Activated CD4-positive, alpha-beta memory T cell treated with anti-CD3 and anti-CD28 coated beads, Interleukin-2, amount 10 ng/mL, durations not matched to agents 7 days and 5 days (primary cell): ENCODE data around the gene ATXN7L1. TPM values are rescaled to one million over a fixed set of nuclear protein-coding genes. Genes with fewer than 3 reads are reported as not detected.

Source experiments
- CTCF ChIA-PET: fragments of 350-600 bp; sonication (Branson Sonifier 250); formaldehyde crosslinking; loops from one replicate; lab custom pipeline; 2021; ENCODE audit warnings: antibody characterized with exemption, inconsistent platforms; lab: Charles Lee
- POLR2A ChIA-PET: fragments of 350-600 bp; sonication (Branson Sonifier 250); formaldehyde crosslinking; loops from one replicate; lab custom pipeline; 2021; ENCODE audit warnings: antibody characterized with exemption; lab: Charles Lee
- DNase-seq: peaks from one replicate; pipeline ENCODE4 v3.0.0-alpha.2; 2020
- H3K27ac Mint-ChIP-seq: one replicate; pipeline ENCODE4 v1.8.0; 2021; ENCODE audit warnings: mild to moderate bottlenecking, mixed read lengths
- H3K27me3 Mint-ChIP-seq: one replicate; pipeline ENCODE4 v1.8.0; 2021; ENCODE audit warnings: mixed read lengths
- H3K36me3 Mint-ChIP-seq: one replicate; pipeline ENCODE4 v1.8.0; 2021; ENCODE audit warnings: low read depth, mixed read lengths
- H3K4me1 Mint-ChIP-seq: one replicate; pipeline ENCODE4 v1.8.0; 2021; ENCODE audit warnings: mixed read lengths
- H3K4me3 Mint-ChIP-seq: one replicate; pipeline ENCODE4 v1.8.0; 2021; ENCODE audit warnings: mild to moderate bottlenecking, mixed read lengths
- H3K9me3 Mint-ChIP-seq: one replicate; pipeline ENCODE4 v1.8.0; 2021; ENCODE audit warnings: mixed read lengths
- total RNA-seq, 2 experiments: library from RNA; stranded (reverse); gene quantifications; one replicate each; pipeline ENCODE4 v1.2.3, GENCODE V29; 2021

Gene ATXN7L1
- total RNA-seq, 2 experiments from 2014 or later, result 27.1 to 28.1 TPM

- Mint-ChIP-seq H3K27ac (no peak overlapping the region), H3K4me3 (no peak overlapping the region), H3K27me3 (no peaks in the 10 kb centered on the region), H3K4me1 (peaks cover 8% of the 10 kb centered on the region), H3K36me3 (no peaks in the 10 kb centered on the region), H3K9me3 (peaks cover 10% of the 10 kb centered on the region)
- ChIA-PET CTCF (no interaction called here), POLR2A (no interaction called here)
- DNase-seq, result no peak
Measured at GRCh38 chr7:105580022-105580740, 296.2 kb downstream of the ATXN7L1 start.

DNA sequence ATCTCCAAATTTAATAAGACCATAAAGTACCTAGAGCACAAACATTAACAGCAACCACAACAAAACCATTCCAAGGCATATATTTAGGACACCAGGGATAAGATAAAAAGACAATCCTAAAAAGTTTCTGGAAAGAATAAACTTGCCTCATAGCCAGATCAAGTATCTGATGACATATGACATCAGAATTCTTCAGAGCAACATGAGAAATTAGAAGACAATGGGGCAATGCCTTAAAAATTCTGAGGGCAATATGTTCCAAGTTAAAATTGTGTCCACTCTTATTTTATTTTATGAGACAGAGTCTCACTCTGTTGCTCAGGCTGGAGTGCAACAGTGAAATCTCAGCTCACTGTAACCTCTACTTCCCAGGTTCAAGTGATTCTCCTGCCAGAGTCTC is 297.9 kb downstream of the ATXN7L1 start:
- Mint-ChIP-seq H3K4me3 (no peak overlapping the region), H3K36me3 (no peaks in the 10 kb centered on the region), H3K27ac (no peak overlapping the region), H3K4me1 (peaks cover 8% of the 10 kb centered on the region), H3K27me3 (no peaks in the 10 kb centered on the region), H3K9me3 (peaks cover 4% of the 10 kb centered on the region)
- no peak for DNase-seq
- CTCF ChIA-PET, result no interaction called here
- POLR2A ChIA-PET, result no interaction called here

DNA sequence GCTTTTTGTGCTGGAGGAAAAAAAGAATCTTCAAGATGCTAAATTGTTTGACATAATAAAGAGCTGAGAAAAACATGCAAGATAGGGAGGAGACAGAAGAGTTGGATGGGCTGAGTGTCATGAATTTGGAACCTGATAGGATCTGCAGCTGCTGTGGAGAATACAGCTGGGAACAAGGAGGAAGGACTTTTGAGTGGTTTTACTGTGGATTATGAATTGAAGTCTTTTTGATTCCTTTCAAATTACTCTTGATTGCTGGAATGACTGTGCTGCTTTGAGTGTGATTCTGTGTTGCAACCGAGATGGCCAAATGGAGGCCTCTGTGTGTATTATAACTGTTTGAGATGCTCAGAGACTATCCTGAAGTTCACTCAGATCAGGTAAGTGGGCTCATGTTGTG is 299.1 kb downstream of the ATXN7L1 start:
- Mint-ChIP-seq H3K27me3 (no peaks in the 10 kb centered on the region), H3K27ac (no peak overlapping the region), H3K36me3 (no peaks in the 10 kb centered on the region), H3K4me1 (peaks cover 7% of the 10 kb centered on the region), H3K9me3 (peaks cover 2% of the 10 kb centered on the region), H3K4me3 (no peak overlapping the region)
- ChIA-PET POLR2A (no interaction called here), CTCF (interaction anchor here (1.6 kb wide), 1 partner anchor 12 kb away, joined by 5 read pairs; no protein-coding TSS in a partner anchor)
- DNase-seq, result no peak

GRCh38 chr7:105571891-105572290 is 304.5 kb downstream of the ATXN7L1 start:
- ChIA-PET POLR2A (interaction anchor here (0.8 kb wide), 1 partner anchor 17 kb away, joined by 3 read pairs; no protein-coding TSS in a partner anchor), CTCF (interaction anchor here (1.6 kb wide), 1 partner anchor 17 kb away, joined by 6 read pairs; no protein-coding TSS in a partner anchor)
- no peak for DNase-seq
- Mint-ChIP-seq H3K27me3 (no peaks in the 10 kb centered on the region), H3K9me3 (peaks cover 2% of the 10 kb centered on the region), H3K4me3 (no peak overlapping the region), H3K4me1 (no peaks in the 10 kb centered on the region), H3K27ac (no peak overlapping the region), H3K36me3 (peaks cover 10% of the 10 kb centered on the region)

DNA sequence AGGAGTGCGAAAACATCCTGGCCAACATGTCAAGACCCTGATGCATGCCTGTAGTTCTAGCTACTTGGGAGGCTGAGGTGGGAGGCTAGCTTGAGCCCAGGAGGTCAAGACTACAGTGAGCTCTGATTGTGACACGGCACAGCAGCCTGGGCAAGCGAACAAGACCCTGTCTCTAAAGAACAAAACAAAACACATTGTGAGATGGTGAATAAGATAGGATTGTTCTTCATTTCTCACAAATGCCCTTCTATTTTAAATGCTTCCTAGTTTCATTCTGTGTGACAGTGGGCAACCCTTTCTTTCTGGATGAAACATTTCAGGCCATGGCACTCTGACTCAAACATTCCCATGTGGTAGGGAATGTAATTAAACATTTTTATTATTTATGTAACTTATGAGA is 308.6 kb downstream of the ATXN7L1 start:
- CTCF ChIA-PET, result no interaction called here
- Mint-ChIP-seq H3K4me1 (no peaks in the 10 kb centered on the region), H3K27me3 (no peaks in the 10 kb centered on the region), H3K9me3 (no peaks in the 10 kb centered on the region), H3K4me3 (no peak overlapping the region), H3K36me3 (peaks cover 30% of the 10 kb centered on the region), H3K27ac (no peak overlapping the region)
- no peak for DNase-seq
- POLR2A ChIA-PET, result no interaction called here

DNA sequence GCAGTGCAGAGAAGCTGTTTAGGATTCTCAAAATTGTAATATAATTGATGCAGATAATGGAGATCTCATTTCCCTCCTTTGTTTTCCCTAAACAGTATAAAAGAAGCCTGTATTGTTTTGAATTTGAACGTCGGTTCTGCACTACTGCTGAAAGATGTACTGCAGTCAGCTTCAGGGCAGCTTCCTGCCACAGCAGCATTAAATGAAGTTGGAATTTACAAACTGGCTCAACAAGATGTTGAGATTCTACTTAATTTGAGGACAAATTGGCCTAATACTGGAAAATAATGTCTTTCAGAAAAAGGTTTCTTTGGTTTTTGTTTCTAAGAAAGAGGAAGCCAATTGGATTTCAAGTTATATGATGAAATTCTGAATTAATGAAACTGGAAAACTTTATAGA is 309.4 kb downstream of the ATXN7L1 start:
- Mint-ChIP-seq H3K27me3 (no peaks in the 10 kb centered on the region), H3K27ac (no peak overlapping the region), H3K4me1 (no peaks in the 10 kb centered on the region), H3K9me3 (no peaks in the 10 kb centered on the region), H3K36me3 (peaks cover 36% of the 10 kb centered on the region), H3K4me3 (no peak overlapping the region)
- ChIA-PET CTCF (interaction anchor here (0.5 to 0.9 kb wide), 2 partner anchors 35 to 73 kb away, joined by 3 read pairs; partner anchors contain the start of gene RINT1), POLR2A (interaction anchor here (0.9 kb wide), 1 partner anchor 9 kb away, joined by 5 read pairs; no protein-coding TSS in a partner anchor)
- DNase-seq, result no peak

- no peak for DNase-seq
- POLR2A ChIA-PET, result interaction anchor here (1.1 kb wide), 1 partner anchor 8 kb away, joined by 3 read pairs; no protein-coding TSS in a partner anchor
Measured at GRCh38 chr7:105565190-105565589, 311.2 kb downstream of the ATXN7L1 start.

DNA sequence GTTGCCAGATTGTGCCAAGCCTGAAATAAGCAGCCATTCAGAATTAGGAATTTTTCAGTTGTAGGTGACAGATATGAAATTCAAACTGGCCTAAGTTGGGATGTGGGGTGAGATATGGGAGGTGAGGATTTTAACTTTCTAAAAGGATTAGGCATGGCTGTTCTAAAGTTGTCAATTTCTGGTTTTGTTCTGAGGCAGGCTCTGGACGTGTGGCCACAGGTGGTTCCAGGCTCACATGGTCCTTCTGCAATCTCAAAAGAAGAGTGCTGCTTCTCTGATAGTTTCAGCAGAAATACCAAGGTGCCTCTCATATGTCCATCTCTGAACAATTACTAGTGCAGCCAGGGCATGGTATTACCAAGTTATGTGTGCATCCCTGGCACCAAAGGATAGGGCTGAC is 316.5 kb downstream of the ATXN7L1 start:
- DNase-seq, result no peak
- no peak overlapping the region for H3K4me3 Mint-ChIP-seq
- H3K36me3 Mint-ChIP-seq, result peaks cover 38% of the 10 kb centered on the region
- POLR2A ChIA-PET, result no interaction called here
- H3K9me3 Mint-ChIP-seq, result no peaks in the 10 kb centered on the region
- no peaks in the 10 kb centered on the region for H3K27me3 Mint-ChIP-seq
- no peak overlapping the region for H3K27ac Mint-ChIP-seq
- no peaks in the 10 kb centered on the region for H3K4me1 Mint-ChIP-seq
- CTCF ChIA-PET, result no interaction called here

More at GRCh38 chr7:105565190-105565589, 311.2 kb downstream of the ATXN7L1 start:
- Mint-ChIP-seq H3K27ac (no peak overlapping the region), H3K4me1 (no peaks in the 10 kb centered on the region), H3K4me3 (no peak overlapping the region), H3K9me3 (no peaks in the 10 kb centered on the region), H3K27me3 (no peaks in the 10 kb centered on the region), H3K36me3 (peaks cover 37% of the 10 kb centered on the region)
- CTCF ChIA-PET, result interaction anchor here (0.6 kb wide), 1 partner anchor 24 kb away, joined by 4 read pairs; no protein-coding TSS in a partner anchor

Other genes with a start within 250 kb of the ATXN7L1 start
- 1 to 10 TPM; 1.2 to 1.4 TPM for gene CDHR3, start 86.7 kb upstream of the ATXN7L1 start, total RNA-seq
- gene SYPL1, start 235.7 kb upstream of the ATXN7L1 start, total RNA-seq, result 10 to 100 TPM; 37.5 to 38.8 TPM